Transverse colon (tissue), 4 donors: ENCODE data around the gene CMBL. TPM values are rescaled to one million over a fixed set of nuclear protein-coding genes. Genes with fewer than 3 reads are reported as not detected.

Experiments used
- DNase-seq: peaks from one replicate; pipeline ENCODE4 v3.0.0-alpha.2; 2019
- H3K27ac ChIP-seq, 4 donors: fragments of 200-600 bp; sonication (generic); 2 replicates each; pipeline ENCODE4 v1.5.1; 2016 to 2018; ENCODE audit warnings: inconsistent platforms in 4 of 4
- H3K27me3 ChIP-seq: fragments of 200-600 bp; sonication (generic); 2 replicates; pipeline ENCODE4 v1.5.1; 2017; ENCODE audit warnings: inconsistent platforms
- H3K36me3 ChIP-seq, 4 donors: fragments of 200-600 bp; sonication (generic); 2 replicates each; pipeline ENCODE4 v1.5.1; 2017 to 2019; ENCODE audit warnings: inconsistent platforms in 4 of 4
- H3K4me1 ChIP-seq, 4 donors: fragments of 200-600 bp; sonication (generic); 2 replicates each; pipeline ENCODE4 v1.5.1; 2017 to 2020; ENCODE audit warnings: inconsistent platforms in 4 of 4
- H3K4me3 ChIP-seq, 4 donors: fragments of 200-600 bp; sonication (generic); 1 replicate in 1 of 4; 2 replicates in 3 of 4; pipeline versions ENCODE4 v1.5.1 to v1.6.1; 2017 to 2019; ENCODE audit warnings: inconsistent platforms in 4 of 4
- H3K9me3 ChIP-seq, 2 donors: fragments of 200-600 bp; sonication (generic); 2 replicates each; pipeline ENCODE4 v1.5.1; 2017 to 2019; ENCODE audit warnings: inconsistent platforms in 2 of 2
- EP300 ChIP-seq: sonication (generic); formaldehyde crosslinking; IDR thresholded peaks from one replicate; pipeline ENCODE4 v1.6.1; 2017; ENCODE audit warnings: antibody characterized with exemption, low read depth
- POLR2A ChIP-seq: fragments of 450-650 bp; IDR thresholded peaks from one replicate; pipeline ENCODE4 v1.6.1; 2016; ENCODE audit warnings: antibody characterized with exemption, mild to moderate bottlenecking, moderate library complexity
- POLR2AphosphoS5 ChIP-seq, 3 donors: sonication (generic); formaldehyde crosslinking; IDR thresholded peaks; one replicate each; pipeline ENCODE4 v1.6.1; 2016; ENCODE audit warnings: antibody characterized with exemption in 3 of 3
- WGBS, 2 donors: methylation state at CpG; one replicate each; pipeline ENCODE4 v1.1.5; 2018; ENCODE audit warnings: low coverage in 1 of 2; 5-methylcytosine and 5-hydroxymethylcytosine counted together
- in situ Hi-C, 4 donors: fragments of 200-750 bp; cut with MboI; loops; one replicate each; pipeline versions ENCODE4 v1.15.0 to v1.15.1; 2017; ENCODE audit warnings: low sequenced_read_pairs in 3 of 4, low pct_ligation_motif_present in 1 of 4, low pct_unique_long_range_greater_than_20kb in 1 of 4
- intact Hi-C: fragments of 100-400 bp; cut with DNase I; formaldehyde crosslinking; loops from one replicate; pipeline ENCODE4 v1.15.1; 2023; ENCODE audit warnings: low total_unique reads
- total RNA-seq, 4 donors: library from RNA; depleted of rRNA; stranded (reverse); fragments of >200 nt; gene quantifications; one replicate each; pipeline ENCODE4 v1.1.0, GENCODE V29; 2016
- TF ChIP-seq, protein P1 (sequence below), 5 experiments: fragments of 200-600 bp in 3 of 5; fragments of 450-650 bp in 2 of 5; sonication (generic) in 3 of 5; IDR thresholded peaks; 1 replicate in 2 of 5; 2 replicates in 3 of 5; pipeline ENCODE4 v1.5.1; 2016 to 2017; ENCODE audit warnings: antibody characterized with exemption in 5 of 5, inconsistent platforms in 3 of 5, mild to moderate bottlenecking in 2 of 5, moderate library complexity in 1 of 5

Gene CMBL
- total RNA-seq, 4 donors from 2014 or later, result 36.6 to 87.6 (median 60.9) TPM

DNA sequence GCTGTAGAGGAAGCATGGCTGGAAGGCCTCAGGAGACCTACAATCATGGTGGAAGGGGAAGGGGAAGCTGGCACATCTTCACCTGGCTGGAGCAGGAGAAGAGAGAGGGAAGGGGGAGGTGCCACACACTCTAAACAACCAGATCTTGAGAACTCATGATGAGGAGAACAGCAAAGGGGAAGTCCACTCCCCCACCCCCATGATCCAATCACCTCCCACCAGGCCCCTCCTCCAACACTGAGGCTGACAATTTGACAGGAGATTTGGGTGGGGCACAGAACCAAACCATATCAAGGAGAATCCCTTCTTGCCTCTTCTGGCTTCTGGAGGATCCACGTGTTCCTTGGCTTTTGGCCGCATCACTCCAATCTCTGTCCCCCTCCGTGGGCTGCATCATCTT is 13.1 kb upstream of the CMBL start:
- intact Hi-C loops (no loop called here), in situ Hi-C loops (no loop called here)
- Histone ChIP-seq H3K9me3 (no peaks in the 10 kb centered on the region), H3K4me3 (no peak overlapping the region), H3K27ac (no peak overlapping the region), H3K4me1 (no peaks in the 10 kb centered on the region), H3K27me3 (no peaks in the 10 kb centered on the region), H3K36me3 (no peaks in the 10 kb centered on the region)
- 50 to 65% methylated on average over 2 to 3 of the region's 3 CpGs for WGBS, 2 donors
- no peak for DNase-seq
- TF ChIP-seq POLR2A (no peak), EP300 (no peak), POLR2AphosphoS5 (IDR thresholded peaks at IDR 0.05) (no peak)
- TF ChIP-seq, protein P1, sequence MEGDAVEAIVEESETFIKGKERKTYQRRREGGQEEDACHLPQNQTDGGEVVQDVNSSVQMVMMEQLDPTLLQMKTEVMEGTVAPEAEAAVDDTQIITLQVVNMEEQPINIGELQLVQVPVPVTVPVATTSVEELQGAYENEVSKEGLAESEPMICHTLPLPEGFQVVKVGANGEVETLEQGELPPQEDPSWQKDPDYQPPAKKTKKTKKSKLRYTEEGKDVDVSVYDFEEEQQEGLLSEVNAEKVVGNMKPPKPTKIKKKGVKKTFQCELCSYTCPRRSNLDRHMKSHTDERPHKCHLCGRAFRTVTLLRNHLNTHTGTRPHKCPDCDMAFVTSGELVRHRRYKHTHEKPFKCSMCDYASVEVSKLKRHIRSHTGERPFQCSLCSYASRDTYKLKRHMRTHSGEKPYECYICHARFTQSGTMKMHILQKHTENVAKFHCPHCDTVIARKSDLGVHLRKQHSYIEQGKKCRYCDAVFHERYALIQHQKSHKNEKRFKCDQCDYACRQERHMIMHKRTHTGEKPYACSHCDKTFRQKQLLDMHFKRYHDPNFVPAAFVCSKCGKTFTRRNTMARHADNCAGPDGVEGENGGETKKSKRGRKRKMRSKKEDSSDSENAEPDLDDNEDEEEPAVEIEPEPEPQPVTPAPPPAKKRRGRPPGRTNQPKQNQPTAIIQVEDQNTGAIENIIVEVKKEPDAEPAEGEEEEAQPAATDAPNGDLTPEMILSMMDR (IDR thresholded peaks at IDR 0.05), result no peak

DNA sequence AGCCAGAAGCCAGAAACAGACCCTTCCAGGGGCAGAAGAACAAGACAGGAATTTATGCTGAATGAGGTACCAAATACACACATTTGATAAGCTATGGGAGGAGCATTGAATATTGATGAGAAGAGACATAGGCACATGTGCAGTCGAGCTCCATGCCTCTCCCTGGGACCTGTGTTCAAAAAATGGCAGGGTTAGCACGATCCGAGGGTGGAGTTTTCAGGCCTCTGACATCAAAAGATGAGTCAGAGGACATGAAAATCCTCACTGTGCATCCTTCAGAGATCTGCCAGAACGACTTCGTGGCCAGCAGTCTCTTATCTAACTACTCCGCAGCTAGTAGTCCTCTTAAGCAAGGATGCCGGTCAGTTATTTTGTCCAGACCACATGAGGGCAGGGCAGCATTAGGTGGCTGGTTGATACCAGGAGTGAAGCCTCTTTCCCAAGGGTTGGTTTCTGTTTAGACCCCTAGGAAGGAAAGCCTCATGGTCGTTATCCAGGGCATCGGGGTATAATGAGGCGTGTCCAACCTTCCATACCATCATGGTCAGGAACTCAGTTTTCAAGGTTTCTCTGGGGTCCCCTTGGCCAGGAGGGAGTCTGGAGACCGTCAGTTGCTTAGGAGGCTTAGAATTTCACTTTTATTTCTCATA is 11.6 kb upstream of the CMBL start:
- intact Hi-C loops, result no loop called here

DNA sequence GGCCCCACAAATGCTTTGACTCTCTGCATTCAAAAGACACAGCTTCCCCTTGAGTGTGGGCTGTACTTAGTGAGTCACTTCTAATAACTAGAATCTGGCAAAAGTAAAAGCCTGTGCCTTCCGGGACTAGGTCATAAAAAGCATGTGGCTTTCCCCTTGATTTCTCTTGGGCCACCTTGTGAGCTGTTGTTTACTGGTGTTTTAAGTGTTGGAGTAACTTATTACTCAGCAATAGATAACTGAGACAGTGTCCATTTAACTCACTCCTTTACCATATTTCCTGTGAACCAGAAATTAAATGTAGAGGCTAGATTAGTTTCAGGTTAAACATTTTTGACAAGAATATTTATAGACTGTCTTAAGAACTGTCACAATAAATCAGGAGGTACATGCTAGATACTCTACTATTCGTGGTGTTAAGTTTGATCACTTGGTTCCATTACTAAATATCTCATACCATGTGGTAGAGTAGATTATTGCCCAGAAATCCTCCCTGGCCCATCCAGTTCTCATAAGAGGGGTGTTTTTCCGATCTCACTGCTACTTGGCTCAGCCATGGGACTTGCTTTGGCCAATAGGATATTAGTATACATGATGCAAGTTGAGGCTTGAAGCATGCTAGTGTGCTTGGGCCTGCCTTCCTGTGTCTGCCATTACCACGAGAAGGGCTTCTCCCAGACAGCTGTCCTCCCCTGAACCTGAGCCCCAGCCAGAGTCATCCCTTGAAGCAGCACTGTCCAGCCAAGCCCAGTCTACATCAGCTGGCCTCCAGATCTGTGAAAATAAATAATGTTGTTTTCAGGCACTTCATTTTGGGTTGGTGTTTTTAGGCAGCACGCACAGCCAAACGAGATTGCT is 10.4 kb upstream of the CMBL start:
- in situ Hi-C loops (no loop called here), intact Hi-C loops (no loop called here)
- no peaks in the 10 kb centered on the region for H3K36me3 ChIP-seq
- TF ChIP-seq POLR2AphosphoS5 (IDR thresholded peaks at IDR 0.05) (no peak), EP300 (no peak), POLR2A (no peak)
- TF ChIP-seq, protein P1 (IDR thresholded peaks at IDR 0.05), result no peak
- 57 to 77% methylated on average over 3 to 6 of the region's 6 CpGs for WGBS, 2 donors
- no peaks in the 10 kb centered on the region for H3K9me3 ChIP-seq
- H3K4me3 ChIP-seq, result no peak overlapping the region
- no peak for DNase-seq
- no peaks in the 10 kb centered on the region for H3K27me3 ChIP-seq
- H3K27ac ChIP-seq, result no peak overlapping the region
- no peaks in the 10 kb centered on the region for H3K4me1 ChIP-seq

More for the DNA sequence above, 11.6 kb upstream of the CMBL start:
- in situ Hi-C loops, result no loop called here
- Histone ChIP-seq H3K27ac (no peak overlapping the region), H3K27me3 (no peaks in the 10 kb centered on the region), H3K36me3 (no peaks in the 10 kb centered on the region), H3K4me3 (no peak overlapping the region), H3K4me1 (no peaks in the 10 kb centered on the region), H3K9me3 (no peaks in the 10 kb centered on the region)
- 82% methylated on average over 11 of the region's 11 CpGs; no CpG with 5 or more reads in 1 of the 2 donors for WGBS, 2 donors
- no peak for DNase-seq
- TF ChIP-seq POLR2AphosphoS5 (IDR thresholded peaks at IDR 0.05) (no peak), POLR2A (no peak), EP300 (no peak)
- TF ChIP-seq, protein P1 (IDR thresholded peaks at IDR 0.05), result no peak

DNA sequence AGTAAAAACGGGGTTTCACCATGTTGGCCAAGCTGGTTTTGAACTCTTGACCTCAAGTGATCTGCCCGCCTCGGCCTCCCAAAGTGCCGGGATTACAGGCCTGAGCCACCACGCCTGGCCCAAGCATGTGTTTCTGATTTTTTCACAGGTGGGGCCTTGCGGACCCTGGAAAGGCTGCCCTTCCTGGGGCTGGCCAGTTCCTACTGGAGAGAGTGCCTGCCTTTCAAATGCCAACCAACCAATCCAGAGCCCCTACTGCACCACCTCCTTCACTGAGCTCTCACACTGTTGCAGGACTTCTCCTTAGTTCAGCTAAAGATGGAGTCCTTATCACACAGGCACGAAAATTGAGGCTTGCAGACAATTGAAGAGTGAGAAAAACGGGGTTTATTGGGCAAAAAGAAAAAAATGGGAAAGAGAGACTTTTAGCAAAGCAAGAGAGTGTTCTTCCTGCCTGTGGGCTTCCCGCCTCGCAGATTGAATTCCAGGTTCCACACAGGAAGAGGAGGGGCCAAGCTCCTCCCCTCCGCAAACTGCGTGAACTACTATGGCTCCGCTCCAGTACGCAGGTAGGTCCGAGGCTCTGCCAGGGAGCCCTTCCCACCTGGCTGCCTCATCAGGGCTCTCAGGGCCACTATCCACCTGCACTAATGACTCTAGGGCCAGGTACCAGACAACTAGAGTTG is 8.3 kb upstream of the CMBL start:
- no peak for DNase-seq
- in situ Hi-C loops (no loop called here), intact Hi-C loops (no loop called here)
- TF ChIP-seq POLR2AphosphoS5 (IDR thresholded peaks at IDR 0.05) (no peak), POLR2A (no peak), EP300 (no peak)
- TF ChIP-seq, protein P1 (IDR thresholded peaks at IDR 0.05), result no peak
- Histone ChIP-seq H3K4me3 (no peak overlapping the region), H3K9me3 (no peaks in the 10 kb centered on the region), H3K27me3 (no peaks in the 10 kb centered on the region), H3K36me3 (no peaks in the 10 kb centered on the region), H3K27ac (no peak overlapping the region), H3K4me1 (no peaks in the 10 kb centered on the region)
- WGBS, 2 donors, result 92 to 94% methylated on average over 2 to 15 of the region's 15 CpGs
